PFSK-1 (cell line): ENCODE results near the gene MRPL18.

Experiments used
- FOXP2 ChIP-seq: optimal IDR thresholded peaks from 2 replicates; pipeline ENCODE3; 2011; ENCODE audit warnings: borderline replicate concordance, control low read depth, inconsistent platforms; ENCODE audit not compliant: insufficient read depth; ENCODE audit errors: extremely low read length, extremely low read depth
- POLR2AphosphoS5 ChIP-seq: IDR thresholded peaks from 2 replicates; pipeline ENCODE4 v1.6.1; 2012; ENCODE audit warnings: low read depth, mild to moderate bottlenecking, control low read depth, low read length, moderate library complexity
- SIN3A ChIP-seq: IDR thresholded peaks from 2 replicates; pipeline ENCODE4 v1.6.1; 2012; ENCODE audit warnings: mild to moderate bottlenecking, low read length, moderate library complexity, borderline replicate concordance; ENCODE audit not compliant: insufficient read depth
- TAF1 ChIP-seq: IDR thresholded peaks from 2 replicates; pipeline ENCODE4 v1.6.1; 2012; ENCODE audit warnings: low read length, control low read depth, borderline replicate concordance; ENCODE audit not compliant: insufficient read depth
- TF ChIP-seq, protein P1 (sequence below), 2 experiments: IDR thresholded peaks; 2 replicates each; pipeline versions ENCODE4 v1.6.1 to v1.8.0; 2011 to 2012; ENCODE audit warnings: low read depth in 2 of 2, low read length in 2 of 2, control low read depth in 1 of 2, inconsistent platforms in 1 of 2, mild to moderate bottlenecking in 1 of 2, moderate library complexity in 1 of 2; ENCODE audit not compliant: insufficient read depth in 1 of 2

MRPL18 gene

GRCh38 chr6:159759645-159760044, 30.6 kb upstream of the MRPL18 start:
- TF ChIP-seq SIN3A (no peak), POLR2AphosphoS5 (peak; percentile 27; the same call in 1 of the 2 replicates), TAF1 (no peak), FOXP2 (no peak)
- TF ChIP-seq, protein P1, sequence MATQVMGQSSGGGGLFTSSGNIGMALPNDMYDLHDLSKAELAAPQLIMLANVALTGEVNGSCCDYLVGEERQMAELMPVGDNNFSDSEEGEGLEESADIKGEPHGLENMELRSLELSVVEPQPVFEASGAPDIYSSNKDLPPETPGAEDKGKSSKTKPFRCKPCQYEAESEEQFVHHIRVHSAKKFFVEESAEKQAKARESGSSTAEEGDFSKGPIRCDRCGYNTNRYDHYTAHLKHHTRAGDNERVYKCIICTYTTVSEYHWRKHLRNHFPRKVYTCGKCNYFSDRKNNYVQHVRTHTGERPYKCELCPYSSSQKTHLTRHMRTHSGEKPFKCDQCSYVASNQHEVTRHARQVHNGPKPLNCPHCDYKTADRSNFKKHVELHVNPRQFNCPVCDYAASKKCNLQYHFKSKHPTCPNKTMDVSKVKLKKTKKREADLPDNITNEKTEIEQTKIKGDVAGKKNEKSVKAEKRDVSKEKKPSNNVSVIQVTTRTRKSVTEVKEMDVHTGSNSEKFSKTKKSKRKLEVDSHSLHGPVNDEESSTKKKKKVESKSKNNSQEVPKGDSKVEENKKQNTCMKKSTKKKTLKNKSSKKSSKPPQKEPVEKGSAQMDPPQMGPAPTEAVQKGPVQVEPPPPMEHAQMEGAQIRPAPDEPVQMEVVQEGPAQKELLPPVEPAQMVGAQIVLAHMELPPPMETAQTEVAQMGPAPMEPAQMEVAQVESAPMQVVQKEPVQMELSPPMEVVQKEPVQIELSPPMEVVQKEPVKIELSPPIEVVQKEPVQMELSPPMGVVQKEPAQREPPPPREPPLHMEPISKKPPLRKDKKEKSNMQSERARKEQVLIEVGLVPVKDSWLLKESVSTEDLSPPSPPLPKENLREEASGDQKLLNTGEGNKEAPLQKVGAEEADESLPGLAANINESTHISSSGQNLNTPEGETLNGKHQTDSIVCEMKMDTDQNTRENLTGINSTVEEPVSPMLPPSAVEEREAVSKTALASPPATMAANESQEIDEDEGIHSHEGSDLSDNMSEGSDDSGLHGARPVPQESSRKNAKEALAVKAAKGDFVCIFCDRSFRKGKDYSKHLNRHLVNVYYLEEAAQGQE (IDR thresholded peaks at IDR 0.05; ENCODE audit: insufficient read depth in 1 of 2, low read depth in 2 of 2, low read length in 2 of 2), result no peak

DNA sequence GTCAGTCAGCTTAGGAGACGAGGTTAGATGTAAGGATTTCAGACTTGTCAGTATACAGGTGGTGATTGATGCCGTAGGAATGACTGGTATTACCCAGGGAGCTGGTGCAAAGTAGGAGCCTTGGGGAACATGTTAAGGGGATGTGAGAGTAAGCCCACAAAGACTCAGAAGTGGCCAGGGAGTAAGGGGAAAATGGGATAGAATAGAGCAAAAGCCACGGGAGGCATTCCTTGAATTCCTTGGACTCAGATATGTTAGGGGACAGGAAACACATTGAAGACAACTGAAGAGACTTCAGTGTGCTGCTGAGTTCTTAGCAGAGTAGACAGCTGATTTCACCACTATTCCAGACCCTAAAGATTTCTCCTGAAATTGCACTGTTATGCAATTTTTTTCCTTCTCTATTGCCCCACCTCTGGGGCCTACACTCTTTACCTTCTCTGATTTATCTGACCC, 29.6 kb upstream of the MRPL18 start:
- no peak for TF ChIP-seq TAF1
- TF ChIP-seq FOXP2, result no peak
- no peak for TF ChIP-seq SIN3A
- peak; percentile 48; the same call in 1 of the 2 replicates for TF ChIP-seq POLR2AphosphoS5
- TF ChIP-seq, protein P1 (IDR thresholded peaks at IDR 0.05; ENCODE audit: insufficient read depth in 1 of 2, low read depth in 2 of 2, low read length in 2 of 2), result no peak

GRCh38 chr6:159761129-159761872, 29.0 kb upstream of the MRPL18 start:
- TF ChIP-seq TAF1 (no peak), SIN3A (no peak), FOXP2 (no peak), POLR2AphosphoS5 (no peak)
- TF ChIP-seq, protein P1 (IDR thresholded peaks at IDR 0.05; ENCODE audit: insufficient read depth in 1 of 2, low read depth in 2 of 2, low read length in 2 of 2), result no peak

GRCh38 chr6:159761873-159762680, 28.2 kb upstream of the MRPL18 start, which contains the start of gene ACAT2:
Gene ACAT2, plus strand, starts transcription at chr6:159762045. Its CDS starts 43 bp downstream, at chr6:159762088.
- TF ChIP-seq TAF1 (no peak), SIN3A (peak; percentile 82; the same call in 1 of the 2 replicates), POLR2AphosphoS5 (peak; percentile 71), FOXP2 (peak; percentile 54)
- TF ChIP-seq, protein P1 (IDR thresholded peaks at IDR 0.05; ENCODE audit: insufficient read depth in 1 of 2, low read depth in 2 of 2, low read length in 2 of 2), result no peak
